ENCODE results near the gene CREB3.

DNA sequence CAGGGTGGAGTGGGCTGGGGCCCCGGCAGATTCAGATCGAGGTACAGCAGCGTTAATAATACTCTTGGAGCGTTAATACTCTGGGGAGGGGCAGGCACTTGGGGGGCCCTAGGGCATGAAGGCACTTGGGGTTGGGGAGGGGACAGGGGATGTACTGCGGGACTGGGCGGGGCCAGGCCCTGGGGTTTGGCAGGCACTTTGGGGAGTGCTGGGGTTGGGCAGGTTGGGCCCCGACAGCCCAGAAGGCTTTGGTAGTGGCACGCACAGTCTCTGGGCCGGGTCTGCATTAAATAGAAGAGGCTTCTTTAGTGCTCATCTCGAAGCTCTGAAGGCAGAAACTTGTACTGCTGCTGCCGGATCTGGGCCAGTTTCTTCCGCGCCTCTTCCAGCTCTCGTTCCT lies 35.0 kb upstream of the CREB3 start:
- TF ChIP-seq YY1 (IDR thresholded peaks at IDR 0.05) (no peak), GABPA (IDR thresholded peaks at IDR 0.05 in 1 of 2, conservative IDR thresholded peaks at IDR 0.05 in 1 of 2) (no peak)
- TF ChIP-seq, protein P1, sequence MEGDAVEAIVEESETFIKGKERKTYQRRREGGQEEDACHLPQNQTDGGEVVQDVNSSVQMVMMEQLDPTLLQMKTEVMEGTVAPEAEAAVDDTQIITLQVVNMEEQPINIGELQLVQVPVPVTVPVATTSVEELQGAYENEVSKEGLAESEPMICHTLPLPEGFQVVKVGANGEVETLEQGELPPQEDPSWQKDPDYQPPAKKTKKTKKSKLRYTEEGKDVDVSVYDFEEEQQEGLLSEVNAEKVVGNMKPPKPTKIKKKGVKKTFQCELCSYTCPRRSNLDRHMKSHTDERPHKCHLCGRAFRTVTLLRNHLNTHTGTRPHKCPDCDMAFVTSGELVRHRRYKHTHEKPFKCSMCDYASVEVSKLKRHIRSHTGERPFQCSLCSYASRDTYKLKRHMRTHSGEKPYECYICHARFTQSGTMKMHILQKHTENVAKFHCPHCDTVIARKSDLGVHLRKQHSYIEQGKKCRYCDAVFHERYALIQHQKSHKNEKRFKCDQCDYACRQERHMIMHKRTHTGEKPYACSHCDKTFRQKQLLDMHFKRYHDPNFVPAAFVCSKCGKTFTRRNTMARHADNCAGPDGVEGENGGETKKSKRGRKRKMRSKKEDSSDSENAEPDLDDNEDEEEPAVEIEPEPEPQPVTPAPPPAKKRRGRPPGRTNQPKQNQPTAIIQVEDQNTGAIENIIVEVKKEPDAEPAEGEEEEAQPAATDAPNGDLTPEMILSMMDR (IDR thresholded peaks at IDR 0.05; ENCODE audit: low read depth, low read length, missing input control) = no peak
- TF ChIP-seq, protein P2, sequence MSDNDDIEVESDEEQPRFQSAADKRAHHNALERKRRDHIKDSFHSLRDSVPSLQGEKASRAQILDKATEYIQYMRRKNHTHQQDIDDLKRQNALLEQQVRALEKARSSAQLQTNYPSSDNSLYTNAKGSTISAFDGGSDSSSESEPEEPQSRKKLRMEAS (IDR thresholded peaks at IDR 0.05) = no peak
- TF ChIP-seq, protein P3, sequence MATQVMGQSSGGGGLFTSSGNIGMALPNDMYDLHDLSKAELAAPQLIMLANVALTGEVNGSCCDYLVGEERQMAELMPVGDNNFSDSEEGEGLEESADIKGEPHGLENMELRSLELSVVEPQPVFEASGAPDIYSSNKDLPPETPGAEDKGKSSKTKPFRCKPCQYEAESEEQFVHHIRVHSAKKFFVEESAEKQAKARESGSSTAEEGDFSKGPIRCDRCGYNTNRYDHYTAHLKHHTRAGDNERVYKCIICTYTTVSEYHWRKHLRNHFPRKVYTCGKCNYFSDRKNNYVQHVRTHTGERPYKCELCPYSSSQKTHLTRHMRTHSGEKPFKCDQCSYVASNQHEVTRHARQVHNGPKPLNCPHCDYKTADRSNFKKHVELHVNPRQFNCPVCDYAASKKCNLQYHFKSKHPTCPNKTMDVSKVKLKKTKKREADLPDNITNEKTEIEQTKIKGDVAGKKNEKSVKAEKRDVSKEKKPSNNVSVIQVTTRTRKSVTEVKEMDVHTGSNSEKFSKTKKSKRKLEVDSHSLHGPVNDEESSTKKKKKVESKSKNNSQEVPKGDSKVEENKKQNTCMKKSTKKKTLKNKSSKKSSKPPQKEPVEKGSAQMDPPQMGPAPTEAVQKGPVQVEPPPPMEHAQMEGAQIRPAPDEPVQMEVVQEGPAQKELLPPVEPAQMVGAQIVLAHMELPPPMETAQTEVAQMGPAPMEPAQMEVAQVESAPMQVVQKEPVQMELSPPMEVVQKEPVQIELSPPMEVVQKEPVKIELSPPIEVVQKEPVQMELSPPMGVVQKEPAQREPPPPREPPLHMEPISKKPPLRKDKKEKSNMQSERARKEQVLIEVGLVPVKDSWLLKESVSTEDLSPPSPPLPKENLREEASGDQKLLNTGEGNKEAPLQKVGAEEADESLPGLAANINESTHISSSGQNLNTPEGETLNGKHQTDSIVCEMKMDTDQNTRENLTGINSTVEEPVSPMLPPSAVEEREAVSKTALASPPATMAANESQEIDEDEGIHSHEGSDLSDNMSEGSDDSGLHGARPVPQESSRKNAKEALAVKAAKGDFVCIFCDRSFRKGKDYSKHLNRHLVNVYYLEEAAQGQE (IDR thresholded peaks at IDR 0.05) = no peak

Data from liver (tissue), 3 donors.